Activated CD8-positive, alpha-beta memory T cell treated with anti-CD3 and anti-CD28 coated beads for 1 hour (primary cell): ENCODE measurements around the gene SEMA6A.
"Not testable (repeated sequence)": the region's sequence is repeated elsewhere in the genome, so short reads cannot be mapped to it uniquely, and the experiment has no call there.

ENCODE experiments used
- DNase-seq, 2 donors: peaks; one replicate each; pipeline ENCODE4 v3.0.0-alpha.2; 2020; ENCODE audit warnings: low read depth in 1 of 2; ENCODE audit errors: extremely low read depth in 1 of 2

SEMA6A gene

DNA sequence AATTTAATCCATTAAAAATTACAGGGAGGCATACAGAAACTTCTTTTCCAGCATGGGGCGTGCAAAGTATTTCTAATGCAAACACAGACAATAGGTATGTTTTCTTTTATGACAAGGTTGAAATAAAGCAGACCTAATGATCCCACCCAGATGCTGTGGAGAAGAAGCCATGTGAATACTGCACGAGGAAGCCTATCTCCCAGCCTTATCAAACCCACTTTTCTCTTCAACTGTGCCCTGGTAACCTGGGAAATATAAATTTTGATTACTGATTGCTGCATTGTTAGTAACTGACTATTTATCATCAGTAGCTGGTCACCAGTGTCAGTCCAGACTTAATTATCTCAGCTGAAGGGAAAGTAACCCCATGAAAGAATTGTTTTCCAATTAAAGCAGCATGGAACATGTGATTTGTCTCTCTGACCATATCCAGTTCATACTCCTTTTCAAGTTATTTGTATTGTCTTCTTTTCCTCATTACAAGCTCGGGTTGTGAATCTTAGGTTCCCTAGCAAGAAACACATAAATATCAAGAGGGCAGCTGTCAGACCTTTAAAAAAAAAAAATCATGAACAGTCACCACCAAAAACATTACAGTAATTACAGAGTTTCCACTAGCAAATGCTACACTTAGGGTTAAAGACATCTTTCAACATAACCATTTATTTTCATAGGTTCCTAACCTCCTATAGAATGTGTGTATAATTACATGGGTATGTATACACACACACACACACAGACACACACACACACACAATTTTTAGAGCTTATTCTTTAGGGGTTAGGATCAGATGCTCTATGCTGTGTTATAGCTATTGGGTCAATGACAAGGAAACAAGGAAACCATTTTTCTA, 50.3 kb downstream of the SEMA6A start:
- DNase-seq, result no peak

DNA sequence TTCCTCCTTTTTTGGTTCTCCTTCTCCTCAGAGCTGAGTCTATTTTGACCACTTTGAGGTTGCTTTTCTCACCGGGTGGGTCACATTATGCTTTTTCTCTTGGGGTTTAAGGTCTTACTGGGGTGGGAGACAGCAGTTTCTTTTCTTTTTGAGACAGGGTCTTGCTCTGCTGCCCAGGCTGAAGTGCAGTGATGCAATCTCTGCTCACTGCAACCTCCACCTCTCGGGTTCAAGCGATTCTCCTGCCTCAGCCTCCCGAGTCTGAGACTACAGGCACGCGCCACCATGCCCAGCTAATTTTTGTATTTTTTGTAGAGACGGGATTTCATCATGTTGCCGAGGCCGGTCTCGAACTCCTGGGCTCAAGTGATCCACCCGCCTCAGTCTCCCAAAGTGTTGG, 51.4 kb downstream of the SEMA6A start:
- not testable (repeated sequence) for DNase-seq

DNA sequence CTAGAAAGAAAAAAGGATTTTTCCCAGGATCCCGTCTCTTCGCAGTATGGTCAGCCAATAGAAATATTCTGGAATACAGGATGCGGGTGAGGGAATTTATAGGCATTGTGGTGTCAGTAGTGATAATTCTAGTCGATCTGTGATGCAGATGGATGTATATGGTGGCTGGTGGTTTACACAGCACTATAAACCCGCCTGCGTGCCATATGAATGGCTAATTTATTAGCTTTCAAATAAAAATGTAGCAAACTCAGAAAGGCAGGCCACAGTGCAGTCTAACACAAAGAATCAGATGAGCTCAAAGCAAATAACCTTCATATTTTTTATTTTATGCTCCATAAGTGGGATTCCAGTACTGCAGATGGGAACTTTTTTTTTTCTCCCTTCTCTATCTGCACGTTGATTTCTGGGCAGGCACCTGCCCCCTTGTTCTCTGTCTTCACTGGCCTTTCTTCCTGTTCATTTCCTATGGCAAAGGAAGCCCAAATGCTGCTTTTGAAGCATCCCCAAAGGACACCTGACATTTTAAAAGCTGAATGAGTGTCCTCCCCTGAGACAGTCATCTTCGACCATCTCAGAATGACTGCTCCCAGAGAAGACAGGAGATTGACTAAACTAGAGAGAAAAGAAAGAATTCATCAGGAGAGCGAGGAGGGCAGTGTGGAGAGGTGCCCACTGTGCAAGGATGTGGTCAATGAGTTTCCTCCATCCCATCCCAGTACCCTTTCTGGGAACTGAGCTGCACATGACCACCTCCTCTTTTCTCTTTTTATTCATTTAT, 52.1 kb downstream of the SEMA6A start:
- DNase-seq, result no peak

DNA sequence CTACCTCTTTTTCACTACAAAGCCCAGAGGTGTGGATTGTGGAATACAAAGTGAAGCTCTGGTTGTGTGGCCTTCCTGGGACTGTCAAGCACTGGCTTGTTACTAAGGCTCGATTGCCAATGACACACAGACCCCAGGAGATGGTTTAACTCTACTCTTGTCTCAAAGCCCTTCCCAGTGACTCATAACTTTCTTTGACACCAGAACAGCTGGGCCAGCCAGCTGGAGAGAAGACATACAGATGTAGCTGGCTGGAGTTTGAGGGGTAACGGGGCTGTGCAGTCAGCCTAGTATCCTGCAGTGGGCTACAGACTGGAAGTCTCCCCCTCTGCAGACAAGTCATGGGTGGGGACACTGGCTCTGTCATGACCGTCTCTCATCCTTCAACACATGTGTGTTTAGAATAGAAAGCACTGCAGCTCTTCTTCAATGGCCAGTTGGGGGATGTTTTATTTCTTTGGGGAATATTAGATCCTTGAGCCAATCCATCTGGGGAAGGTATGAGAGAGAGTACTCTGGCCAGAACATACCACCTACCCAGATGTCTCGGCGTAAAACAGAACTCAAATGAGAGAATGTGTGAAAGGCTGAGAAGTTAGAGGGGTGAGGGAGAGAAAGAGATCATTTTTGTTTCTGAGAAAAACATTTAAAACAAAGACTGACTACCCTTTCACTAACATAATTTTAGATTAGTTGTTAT, 53.3 kb downstream of the SEMA6A start:
- DNase-seq, result no peak

DNA sequence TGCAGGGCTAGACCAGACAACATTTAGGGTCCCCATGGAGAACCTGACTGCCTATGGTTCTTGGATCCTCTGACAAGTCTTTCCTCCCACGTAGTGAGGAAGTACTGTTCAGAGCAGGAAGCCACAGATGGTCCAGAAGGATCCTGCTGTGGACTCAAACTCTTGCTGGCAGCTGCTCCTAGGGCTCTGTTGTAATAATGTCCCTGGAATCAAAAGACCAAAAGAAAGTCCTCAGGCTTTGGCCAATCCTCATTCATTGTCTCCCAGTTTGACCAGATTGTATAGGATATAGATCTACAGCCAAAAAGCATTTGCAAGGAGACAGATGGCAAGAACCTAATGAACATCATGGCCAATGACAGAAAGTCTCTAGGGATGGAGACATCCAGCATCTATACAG, 53.9 kb downstream of the SEMA6A start:
- DNase-seq, result no peak

DNA sequence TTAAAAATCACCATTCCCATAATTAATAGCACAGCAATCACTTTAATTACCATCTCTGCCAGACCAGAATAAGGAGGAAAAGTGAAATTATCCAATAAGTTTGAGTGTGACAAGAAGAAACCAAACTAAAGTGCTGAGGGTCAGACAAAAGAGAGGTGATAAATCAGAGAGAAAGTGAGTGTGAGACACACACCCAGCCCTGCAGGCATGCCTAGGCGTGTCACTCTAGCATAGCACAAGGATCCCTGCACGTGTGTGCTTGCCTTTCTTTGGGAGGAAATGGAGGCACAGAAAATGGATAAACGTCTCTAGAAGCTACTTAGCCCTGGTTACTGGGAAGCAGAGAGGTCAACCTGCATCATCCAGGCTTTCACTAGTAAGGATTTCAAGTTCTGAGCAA, 56.2 kb downstream of the SEMA6A start:
- DNase-seq, result no peak

DNA sequence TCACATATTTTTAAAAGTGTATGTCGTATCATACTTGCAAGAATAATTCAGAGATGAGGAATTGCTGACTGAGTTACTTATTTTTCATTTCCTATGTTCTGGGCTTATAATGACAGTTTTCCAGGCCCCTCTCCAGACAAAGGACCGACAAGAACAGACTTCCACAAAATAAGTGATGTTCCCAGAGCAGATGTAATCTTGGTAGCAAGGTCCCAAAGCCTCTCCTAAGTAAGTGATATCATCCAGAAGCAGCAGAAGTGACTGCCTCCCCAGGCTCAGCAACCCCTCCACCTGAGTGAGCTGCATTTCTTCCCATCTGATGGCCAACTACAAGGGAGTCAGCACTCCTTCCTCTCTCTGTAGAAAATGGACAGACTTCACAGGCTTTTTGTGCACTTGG, 57.1 kb downstream of the SEMA6A start:
- no peak for DNase-seq

DNA sequence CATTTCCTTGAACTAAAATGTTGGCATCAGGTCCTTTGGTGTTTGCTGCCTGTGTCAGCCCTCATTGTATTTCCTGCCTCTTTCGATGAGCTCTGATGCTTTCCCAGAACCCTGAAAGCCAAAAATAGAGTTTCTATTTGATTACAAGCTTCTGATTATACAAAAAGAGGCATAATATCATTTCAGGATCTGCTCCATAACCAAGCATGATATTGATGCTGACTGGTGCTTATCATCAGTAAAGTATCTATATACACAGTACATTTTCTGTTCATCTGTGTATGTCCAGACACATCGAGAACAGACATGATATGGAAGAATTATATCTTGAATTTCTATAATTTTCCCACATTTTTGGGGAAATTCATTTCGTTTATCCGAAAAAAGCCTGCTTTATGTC, 58.6 kb downstream of the SEMA6A start:
- DNase-seq, result no peak

DNA sequence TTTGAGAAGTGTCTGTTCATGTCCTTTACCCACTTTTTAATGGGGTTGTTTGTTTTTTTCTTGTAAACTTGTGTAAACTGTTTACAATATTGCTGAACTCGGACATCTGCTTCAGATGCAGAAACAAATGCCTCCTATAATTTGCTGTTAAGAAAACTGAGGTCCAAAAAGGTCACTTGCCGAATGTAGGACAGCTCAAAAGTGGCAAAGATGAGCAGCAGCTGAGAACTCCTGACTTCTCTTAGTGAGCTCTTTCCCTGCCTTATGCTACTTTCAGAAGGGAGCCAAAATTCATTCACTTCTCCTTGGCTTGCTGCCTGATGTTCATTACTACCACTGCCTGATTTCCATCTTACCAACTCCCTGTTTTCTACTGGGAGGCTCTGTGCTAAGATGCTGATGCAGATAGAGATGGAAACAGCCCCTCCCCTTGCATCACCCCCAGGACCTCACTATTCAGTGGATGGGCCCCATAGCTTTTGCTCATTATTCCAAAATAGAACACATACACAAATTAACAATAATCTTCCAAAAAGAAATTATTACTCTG, 60.1 kb downstream of the SEMA6A start:
- no peak for DNase-seq

DNA sequence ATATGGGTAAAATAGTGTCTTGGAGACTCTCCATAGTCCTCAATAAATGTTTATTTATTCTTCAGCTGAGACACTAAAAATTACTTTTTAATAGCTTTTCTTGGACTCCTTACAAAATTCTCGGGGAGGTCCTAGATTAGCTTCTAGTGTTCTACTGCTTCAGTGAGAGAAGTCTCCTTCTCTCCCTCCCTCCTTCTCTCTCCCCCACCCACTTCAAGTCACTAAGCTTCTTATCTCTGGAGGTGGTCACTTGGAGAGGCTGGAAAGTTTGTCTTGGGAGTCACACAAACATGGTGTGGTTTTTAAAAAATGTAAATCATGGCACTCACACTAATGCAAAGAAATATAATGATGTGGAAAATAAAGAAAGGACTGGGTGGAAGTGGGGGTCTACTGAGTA, 64.1 kb downstream of the SEMA6A start:
- DNase-seq, result no peak

DNA sequence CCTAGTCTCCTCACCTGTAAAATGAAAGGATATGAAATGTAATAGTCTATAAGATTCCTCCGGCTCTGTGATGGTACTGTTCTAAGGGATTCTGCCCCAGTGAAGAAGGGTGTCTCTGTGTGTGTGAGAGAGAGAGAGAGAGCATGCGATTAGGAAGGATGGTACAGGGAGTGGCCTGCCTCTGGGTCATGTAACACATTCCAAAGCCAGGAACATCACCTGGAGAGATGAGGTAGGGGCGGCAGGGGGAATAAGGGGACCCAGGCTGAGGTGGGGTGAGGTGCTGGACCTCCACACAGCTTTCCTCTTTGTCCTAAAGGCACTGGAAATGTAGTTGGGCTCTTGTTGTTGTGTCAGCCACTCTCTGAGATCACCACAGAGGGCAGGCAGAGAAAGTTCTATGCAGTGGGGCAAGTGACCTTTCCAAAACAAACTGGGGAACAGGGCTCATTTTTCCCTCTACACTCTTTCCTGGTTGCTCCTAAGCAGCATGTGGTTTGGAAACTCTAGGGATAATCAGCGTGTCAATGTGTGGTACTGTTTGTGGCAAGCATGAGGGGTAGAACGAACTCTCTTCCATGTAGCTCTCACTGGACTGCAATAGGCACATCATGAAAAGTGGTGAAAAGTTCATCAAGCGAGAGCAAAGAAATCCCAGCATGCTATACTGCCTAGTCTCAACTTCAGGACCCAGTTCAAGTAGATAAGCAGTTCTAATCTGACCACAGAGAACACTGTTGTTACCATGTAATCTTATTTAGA, 65.0 kb downstream of the SEMA6A start:
- DNase-seq, result no peak

DNA sequence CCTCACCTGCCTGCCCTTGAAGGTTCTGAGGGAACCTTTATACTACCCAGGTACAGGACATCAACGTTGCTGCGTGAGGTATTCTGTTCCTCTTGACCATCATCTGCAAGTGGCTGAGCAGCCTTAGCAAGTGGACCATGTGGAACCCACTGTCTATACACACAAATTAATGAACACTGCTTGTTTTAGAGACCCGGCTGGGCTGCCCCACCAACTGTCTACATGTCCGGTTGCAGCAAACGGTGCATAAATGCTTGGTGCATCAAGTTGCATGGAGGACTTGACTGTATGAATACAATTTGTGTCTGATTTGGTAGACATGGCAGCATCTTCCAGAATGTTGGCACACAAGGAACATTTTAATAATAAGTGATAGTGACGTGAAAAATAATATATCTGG, 65.8 kb downstream of the SEMA6A start:
- DNase-seq, result no peak

DNA sequence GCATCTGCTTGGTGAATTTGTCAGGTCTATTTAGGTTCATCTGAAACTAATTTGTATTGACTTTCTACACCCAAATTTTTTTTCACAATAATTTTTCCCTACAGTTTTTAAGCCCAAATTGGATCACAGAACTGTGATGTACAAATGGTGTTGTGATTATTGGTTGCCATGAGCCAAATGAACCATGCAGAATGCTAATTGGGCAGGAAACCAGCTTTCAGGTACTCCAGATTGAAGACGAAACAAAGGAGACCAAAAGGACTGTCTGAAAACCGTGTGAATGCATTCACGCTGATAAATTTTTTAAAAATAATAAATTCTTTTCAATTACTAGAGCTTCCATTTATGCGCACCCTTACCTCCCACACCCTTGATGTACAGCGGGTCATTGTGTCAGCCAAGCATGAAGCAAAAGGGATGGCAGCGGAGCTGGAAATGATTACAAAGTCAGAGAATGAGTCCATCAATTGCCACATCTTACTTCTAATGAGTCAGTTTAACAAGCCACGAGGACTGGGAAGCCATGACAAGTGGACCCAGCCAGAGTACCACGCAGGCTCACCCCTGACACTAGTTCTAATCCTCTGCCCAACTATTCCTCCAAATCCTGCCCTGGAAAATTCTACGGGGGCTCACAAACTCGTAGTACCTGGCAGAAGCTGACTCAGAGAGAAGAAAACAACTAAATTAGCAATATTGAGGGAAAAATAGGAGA, 66.5 kb downstream of the SEMA6A start:
- no peak for DNase-seq

DNA sequence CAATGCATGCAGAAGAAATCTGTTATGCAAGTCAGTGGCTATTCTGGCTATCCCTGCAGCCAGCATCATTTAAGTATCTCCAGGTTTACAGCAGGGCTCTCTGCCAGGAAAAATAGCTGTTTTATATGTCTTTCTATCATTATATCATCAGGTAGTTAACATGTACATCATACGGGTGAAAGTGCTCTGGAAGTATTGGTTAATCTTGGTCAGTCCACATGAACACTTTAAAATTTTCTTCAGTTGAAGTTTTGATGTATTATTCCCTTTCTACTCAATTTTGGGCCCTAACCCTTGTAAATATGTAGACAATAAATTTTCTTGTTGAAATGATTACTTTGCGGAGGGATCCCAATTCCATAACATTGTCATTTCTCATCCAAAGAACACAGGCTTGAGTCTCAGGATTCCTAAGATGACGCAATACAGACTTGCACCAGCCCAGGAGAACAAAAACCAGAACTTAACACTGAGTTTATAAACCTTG, 67.5 kb downstream of the SEMA6A start:
- no peak for DNase-seq

DNA sequence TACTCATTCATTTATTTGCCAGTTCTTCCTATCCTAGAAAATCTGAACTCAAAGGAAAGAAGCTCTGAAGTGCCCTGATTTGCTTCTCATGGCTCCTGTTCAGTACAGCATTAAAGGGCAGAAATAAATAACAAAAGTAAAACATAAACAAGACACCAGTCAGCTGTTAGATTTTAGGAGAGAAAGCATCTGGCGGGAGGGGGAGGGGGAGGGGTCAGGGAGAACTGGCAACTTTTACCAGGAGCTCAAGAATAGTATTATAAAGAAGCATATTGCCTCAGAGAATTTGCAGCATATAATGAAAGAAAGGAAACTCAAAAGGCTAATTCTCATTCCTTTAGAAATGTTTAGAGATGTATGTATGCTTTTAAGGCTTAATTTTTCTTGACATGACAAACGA, 68.1 kb downstream of the SEMA6A start:
- no peak for DNase-seq

DNA sequence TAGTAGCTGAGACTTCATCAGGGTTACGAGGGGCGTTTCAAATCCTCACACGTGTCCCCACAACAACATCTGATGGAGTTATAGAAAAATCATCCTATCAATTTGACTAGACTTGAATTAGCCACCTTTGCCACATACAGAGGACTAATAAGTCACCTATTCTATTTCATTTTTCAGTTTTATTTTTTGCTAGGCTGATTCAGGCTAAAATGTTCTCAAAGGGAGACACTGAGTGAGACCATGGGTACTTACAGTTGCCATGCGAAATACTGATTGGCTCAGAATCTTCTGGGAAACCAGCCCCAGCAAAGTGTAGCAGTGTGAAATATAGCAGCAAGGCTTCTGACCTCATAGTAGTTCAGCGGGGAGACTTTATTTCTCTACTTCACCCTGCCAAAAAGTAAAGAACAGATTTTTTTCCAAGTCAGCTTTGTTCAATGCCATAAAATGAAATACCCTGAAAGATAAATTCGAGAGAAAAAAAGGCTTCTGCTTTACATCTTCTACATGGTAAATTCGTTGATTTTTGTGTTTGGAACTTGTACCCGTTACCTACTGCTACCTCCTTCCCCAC, 69.9 kb downstream of the SEMA6A start:
- no peak for DNase-seq

DNA sequence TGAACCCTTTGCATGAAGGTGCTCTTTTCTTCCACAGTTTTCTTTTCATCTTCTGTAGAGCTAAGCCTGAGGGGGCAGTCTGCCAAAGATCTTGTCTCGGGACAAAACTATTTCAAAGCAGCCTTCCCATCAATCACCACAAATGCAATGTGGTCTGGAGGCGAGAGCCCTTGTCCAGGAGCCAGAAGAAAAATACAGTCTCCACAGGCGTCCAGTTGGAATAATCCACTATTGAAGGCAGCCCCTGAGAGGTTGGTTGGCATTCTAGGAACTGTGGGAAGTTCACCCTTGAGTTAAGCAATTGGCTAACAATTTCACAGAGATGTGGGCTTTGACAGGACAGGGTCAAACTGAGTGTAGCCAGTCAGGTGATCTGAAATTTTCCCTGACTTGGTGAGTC, 72.0 kb downstream of the SEMA6A start:
- no peak for DNase-seq

DNA sequence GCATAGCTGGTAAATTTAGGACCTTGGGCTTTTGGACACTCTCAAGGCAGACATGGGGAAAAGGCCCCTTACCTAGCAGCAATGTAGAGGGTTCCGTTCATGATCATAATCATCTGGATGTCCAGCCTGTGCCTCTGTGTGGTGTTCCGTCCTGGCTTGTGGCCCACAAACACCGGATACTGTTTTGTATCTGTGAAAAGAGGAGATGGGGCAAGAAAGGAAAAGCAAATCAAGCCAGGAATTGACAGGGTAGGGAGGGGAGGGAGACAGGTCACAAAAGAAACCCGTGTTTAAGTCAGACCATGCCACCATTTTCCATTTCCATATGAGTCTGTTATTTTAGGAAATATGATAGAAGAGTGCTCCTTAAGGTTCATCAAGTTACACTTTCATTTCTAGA, 72.5 kb downstream of the SEMA6A start:
- DNase-seq, result no peak

DNA sequence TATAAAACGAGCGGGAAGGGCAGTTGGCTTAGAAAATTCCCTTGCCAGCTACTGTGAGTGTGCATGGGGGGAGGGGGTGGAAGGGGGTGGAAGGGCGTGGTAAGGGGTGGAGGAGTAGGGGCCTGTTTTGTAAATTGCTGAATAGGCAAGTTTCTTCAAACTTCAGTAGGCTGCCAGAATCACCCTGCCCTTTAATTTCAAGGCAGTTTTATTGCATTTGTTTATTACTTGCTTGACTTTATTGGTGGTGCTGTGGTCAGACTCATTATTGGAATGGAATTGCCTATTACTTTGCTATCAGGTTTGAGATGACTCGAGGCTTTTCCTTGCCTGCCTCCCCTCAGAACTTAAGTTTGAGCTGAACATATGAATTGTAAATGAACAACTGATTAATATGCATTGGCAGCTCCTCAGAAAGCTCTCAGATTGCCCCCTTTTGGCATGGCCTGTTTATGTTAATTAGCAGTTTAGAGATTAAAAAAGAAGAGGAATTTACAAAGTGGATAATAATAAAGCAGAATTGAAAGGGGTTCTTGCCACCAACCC, 76.0 kb downstream of the SEMA6A start:
- no peak for DNase-seq
